ENCODE data around the gene LIPE. TPM values are rescaled to one million over a fixed set of nuclear protein-coding genes. Genes with fewer than 3 reads are reported as not detected.

The LIPE gene
- total RNA-seq, 4 donors from 2014 or later, result 33.9 to 82.6 (median 51.5) TPM

DNA sequence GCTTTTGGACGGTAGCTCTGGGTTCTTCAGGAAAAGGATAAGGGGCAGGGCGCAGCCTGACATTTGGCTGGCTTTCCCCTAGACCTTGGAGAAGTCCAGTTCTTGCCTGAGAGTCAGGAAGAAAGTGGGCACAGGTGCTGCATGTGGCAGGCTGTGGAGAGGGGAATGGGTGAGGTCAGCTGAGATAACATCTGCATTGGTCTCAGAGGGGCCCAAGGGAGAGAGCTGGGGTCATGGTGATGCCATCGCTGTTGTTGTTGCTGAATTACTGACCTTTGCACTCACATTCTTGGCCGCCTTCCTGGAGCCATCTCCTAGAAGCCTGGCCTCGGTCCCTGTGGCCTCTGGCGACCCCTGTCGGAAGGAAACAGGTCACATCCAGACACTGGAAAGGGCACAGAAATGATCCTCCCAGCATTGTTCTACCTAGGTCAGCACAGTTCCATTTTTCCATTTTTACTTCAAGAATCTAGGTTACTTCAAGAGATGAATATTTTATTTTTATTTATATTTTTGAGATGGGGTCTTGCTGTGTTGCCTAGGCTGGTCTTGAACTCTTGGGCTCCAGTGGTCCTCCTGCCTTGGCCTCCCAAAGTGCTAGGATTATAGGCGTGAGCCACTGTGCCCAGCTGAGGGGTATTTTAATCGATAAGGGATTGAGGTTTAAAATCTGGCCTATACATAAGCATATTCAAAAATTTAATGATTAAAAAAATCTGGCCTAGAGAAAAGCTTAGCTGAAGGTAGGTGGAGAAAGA lies 6.5 kb upstream of the LIPE start:
- H3K27me3 ChIP-seq, result no peaks in the 10 kb centered on the region
- TF ChIP-seq POLR2A (IDR thresholded peaks at IDR 0.05) (no peak), POLR2AphosphoS5 (IDR thresholded peaks at IDR 0.05) (no peak), EP300 (IDR thresholded peaks at IDR 0.05) (no peak)
- TF ChIP-seq, protein P1, sequence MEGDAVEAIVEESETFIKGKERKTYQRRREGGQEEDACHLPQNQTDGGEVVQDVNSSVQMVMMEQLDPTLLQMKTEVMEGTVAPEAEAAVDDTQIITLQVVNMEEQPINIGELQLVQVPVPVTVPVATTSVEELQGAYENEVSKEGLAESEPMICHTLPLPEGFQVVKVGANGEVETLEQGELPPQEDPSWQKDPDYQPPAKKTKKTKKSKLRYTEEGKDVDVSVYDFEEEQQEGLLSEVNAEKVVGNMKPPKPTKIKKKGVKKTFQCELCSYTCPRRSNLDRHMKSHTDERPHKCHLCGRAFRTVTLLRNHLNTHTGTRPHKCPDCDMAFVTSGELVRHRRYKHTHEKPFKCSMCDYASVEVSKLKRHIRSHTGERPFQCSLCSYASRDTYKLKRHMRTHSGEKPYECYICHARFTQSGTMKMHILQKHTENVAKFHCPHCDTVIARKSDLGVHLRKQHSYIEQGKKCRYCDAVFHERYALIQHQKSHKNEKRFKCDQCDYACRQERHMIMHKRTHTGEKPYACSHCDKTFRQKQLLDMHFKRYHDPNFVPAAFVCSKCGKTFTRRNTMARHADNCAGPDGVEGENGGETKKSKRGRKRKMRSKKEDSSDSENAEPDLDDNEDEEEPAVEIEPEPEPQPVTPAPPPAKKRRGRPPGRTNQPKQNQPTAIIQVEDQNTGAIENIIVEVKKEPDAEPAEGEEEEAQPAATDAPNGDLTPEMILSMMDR (IDR thresholded peaks at IDR 0.05), result peak; percentile 37 to 53
- no peak overlapping the region for H3K27ac ChIP-seq
- H3K9me3 ChIP-seq, result no peaks in the 10 kb centered on the region
- no peak overlapping the region for H3K4me3 ChIP-seq
- H3K4me1 ChIP-seq, result peaks cover 8% of the 10 kb centered on the region
- 42% methylated on average over 9 of the region's 9 CpGs for WGBS
- peak in 1 of 2 donors; percentile 81 for DNase-seq (ENCODE audit: low spot score in 2 of 2)
- H3K36me3 ChIP-seq, result no peaks in the 10 kb centered on the region

DNA sequence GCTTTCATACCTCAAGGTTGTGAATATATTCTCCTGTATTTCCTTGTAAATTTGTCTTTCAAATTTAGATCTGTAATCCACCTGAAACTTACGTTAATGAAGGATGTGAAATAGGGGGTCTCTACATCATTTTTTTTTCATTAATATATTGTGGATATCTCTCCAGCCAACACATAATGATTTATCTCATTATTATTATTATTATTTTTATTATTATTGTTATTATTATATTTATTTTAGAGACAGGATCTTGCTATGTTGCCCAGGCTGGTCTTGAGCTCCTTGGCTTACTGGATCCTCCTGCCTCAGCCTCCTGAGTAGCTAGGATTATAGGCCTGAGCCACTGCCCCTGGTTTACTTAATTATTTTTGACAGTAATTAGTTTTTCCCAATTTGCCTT lies 4.3 kb upstream of the LIPE start:
- TF ChIP-seq POLR2AphosphoS5 (IDR thresholded peaks at IDR 0.05) (no peak), EP300 (IDR thresholded peaks at IDR 0.05) (no peak), POLR2A (IDR thresholded peaks at IDR 0.05) (no peak)
- TF ChIP-seq, protein P1 (IDR thresholded peaks at IDR 0.05), result no peak
- peaks cover 4% of the 10 kb centered on the region for H3K4me1 ChIP-seq
- no peak overlapping the region for H3K4me3 ChIP-seq
- no peak for DNase-seq (ENCODE audit: low spot score in 2 of 2)
- 94% methylated on average over 1 of the region's 1 CpG for WGBS
- no peaks in the 10 kb centered on the region for H3K36me3 ChIP-seq
- no peaks in the 10 kb centered on the region for H3K9me3 ChIP-seq
- H3K27me3 ChIP-seq, result no peaks in the 10 kb centered on the region
- H3K27ac ChIP-seq, result no peak overlapping the region

DNA sequence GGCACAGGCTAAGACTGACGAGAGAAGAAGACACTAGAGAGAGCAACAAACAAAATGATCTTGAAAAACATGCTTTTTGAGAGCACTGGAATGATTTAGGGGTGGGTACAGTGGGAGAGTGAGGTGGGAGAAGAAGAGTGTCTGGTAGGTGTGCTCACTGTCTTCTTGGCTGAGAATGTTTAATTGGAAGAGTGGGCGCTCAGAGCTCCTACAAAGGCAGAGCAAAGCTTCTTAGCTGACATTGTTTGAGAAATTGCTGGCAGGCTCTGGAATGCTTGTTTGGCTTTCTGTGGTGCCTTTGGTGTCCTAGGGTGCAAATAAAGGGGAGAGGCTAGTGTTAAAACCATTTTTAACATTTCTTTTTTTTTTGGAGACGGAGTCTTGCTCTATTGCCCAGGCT lies 1.5 kb upstream of the LIPE start:
- 81% methylated on average over 3 of the region's 3 CpGs for WGBS
- DNase-seq (ENCODE audit: low spot score in 2 of 2), result no peak
- Histone ChIP-seq H3K9me3 (no peaks in the 10 kb centered on the region), H3K27ac (no peak overlapping the region), H3K4me1 (peaks cover 12% of the 10 kb centered on the region), H3K4me3 (no peak overlapping the region), H3K36me3 (no peaks in the 10 kb centered on the region), H3K27me3 (peaks cover 14% of the 10 kb centered on the region)
- TF ChIP-seq POLR2AphosphoS5 (IDR thresholded peaks at IDR 0.05), result no peak
- no peak for TF ChIP-seq POLR2A (IDR thresholded peaks at IDR 0.05)
- TF ChIP-seq, protein P1 (IDR thresholded peaks at IDR 0.05), result no peak
- no peak for TF ChIP-seq EP300 (IDR thresholded peaks at IDR 0.05)

DNA sequence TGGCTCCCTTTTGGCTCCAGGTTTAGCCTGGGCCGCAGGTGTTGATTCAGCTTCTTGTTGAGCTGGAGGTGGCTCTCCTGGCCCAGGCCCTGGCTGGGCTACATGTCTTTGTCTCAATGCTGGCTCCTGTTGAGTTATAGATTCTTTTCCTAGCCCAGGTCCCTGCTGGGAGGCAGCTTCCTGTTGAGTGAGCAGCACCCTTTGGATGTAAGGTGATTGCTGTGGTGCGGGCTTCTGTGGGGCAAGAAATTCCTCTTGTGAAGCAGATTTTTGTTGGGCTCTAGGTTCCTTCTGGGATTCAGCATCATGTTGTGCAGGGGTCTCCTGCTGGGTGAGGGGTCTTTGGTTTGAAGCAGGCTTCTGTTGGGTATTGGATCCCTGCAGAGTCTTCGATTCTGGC lies 545 bp downstream of the LIPE start:
- H3K27ac ChIP-seq, result no peak overlapping the region
- no peak for TF ChIP-seq POLR2A (IDR thresholded peaks at IDR 0.05)
- no peak for TF ChIP-seq EP300 (IDR thresholded peaks at IDR 0.05)
- TF ChIP-seq, protein P1 (IDR thresholded peaks at IDR 0.05), result no peak
- TF ChIP-seq POLR2AphosphoS5 (IDR thresholded peaks at IDR 0.05), result no peak
- H3K36me3 ChIP-seq, result no peaks in the 10 kb centered on the region
- H3K4me3 ChIP-seq, result no peak overlapping the region
- H3K4me1 ChIP-seq, result peaks cover 29% of the 10 kb centered on the region
- DNase-seq (ENCODE audit: low spot score in 2 of 2), result no peak
- peaks cover 14% of the 10 kb centered on the region for H3K27me3 ChIP-seq
- WGBS, result 90% methylated on average over 3 of the region's 3 CpGs
- no peaks in the 10 kb centered on the region for H3K9me3 ChIP-seq

DNA sequence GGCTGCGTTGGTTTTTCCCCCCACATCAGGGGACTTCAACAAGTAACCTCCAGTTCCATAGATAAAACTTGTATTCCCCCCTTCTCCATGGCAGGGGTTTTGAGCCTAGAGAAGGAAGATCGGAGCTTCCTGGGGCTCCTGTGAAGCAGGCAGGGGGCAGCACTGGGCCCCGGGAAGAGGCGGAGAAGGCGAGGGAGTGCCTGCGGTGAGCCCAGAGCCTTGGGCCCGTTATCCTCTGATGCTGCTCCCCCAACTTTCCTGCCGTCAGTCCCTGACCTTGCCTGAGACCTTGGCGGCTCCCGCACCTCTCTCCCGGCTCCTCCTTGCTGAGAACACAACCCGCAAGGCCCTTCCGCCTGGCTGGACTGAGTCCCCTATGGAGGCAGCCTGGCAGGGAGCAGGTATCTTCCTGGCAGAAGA lies 2.5 kb downstream of the LIPE start:
- H3K27me3 ChIP-seq, result peaks cover 14% of the 10 kb centered on the region
- TF ChIP-seq, protein P1 (IDR thresholded peaks at IDR 0.05), result no peak
- no peaks in the 10 kb centered on the region for H3K9me3 ChIP-seq
- H3K36me3 ChIP-seq, result no peaks in the 10 kb centered on the region
- no peak overlapping the region for H3K27ac ChIP-seq
- WGBS, result 93% methylated on average over 13 of the region's 13 CpGs
- no peak for DNase-seq (ENCODE audit: low spot score in 2 of 2)
- H3K4me3 ChIP-seq, result no peak overlapping the region
- H3K4me1 ChIP-seq, result peaks cover 48% of the 10 kb centered on the region
